HCT116 (cell line): ENCODE results near the gene CACNG6.

Experiments used
- EGR1 ChIP-seq: IDR thresholded peaks from 2 replicates; pipeline ENCODE4 v1.6.1; 2012; ENCODE audit warnings: low read depth
- EZH2 ChIP-seq: fragments of 200-600 bp; sonication (generic); IDR thresholded peaks from 2 replicates; pipeline ENCODE4 v1.6.1; 2017; ENCODE audit warnings: antibody characterized with exemption, mixed run types
- EZH2phosphoT487 ChIP-seq: fragments of 200-600 bp; IDR thresholded peaks from 2 replicates; pipeline ENCODE4 v1.6.1; 2018; ENCODE audit warnings: antibody characterized with exemption, borderline replicate concordance
- JUND ChIP-seq: IDR thresholded peaks from 2 replicates; pipeline ENCODE4 v1.6.1; 2012
- POLR2A ChIP-seq: IDR thresholded peaks from 2 replicates; pipeline ENCODE4 v1.7.0; 2011; ENCODE audit warnings: borderline replicate concordance; ENCODE audit not compliant: insufficient read depth, insufficient read length; ENCODE audit errors: extremely low read depth
- POLR2AphosphoS5 ChIP-seq: IDR thresholded peaks from 2 replicates; pipeline ENCODE4 v1.6.1; 2011; ENCODE audit warnings: mild to moderate bottlenecking, low read depth, low read length, moderate library complexity
- RAD21 ChIP-seq: IDR thresholded peaks from 2 replicates; pipeline ENCODE4 v1.6.1; 2012; ENCODE audit warnings: low read depth, mild to moderate bottlenecking
- SIN3A ChIP-seq: IDR thresholded peaks from 2 replicates; pipeline ENCODE4 v1.6.1; 2012; ENCODE audit warnings: low read depth
- SRF ChIP-seq: IDR thresholded peaks from 2 replicates; pipeline ENCODE4 v1.6.1; 2012; ENCODE audit warnings: low read depth
- TF ChIP-seq, protein P1 (sequence below): IDR thresholded peaks from 2 replicates; pipeline ENCODE4 v1.6.1; 2012; ENCODE audit warnings: low read depth
- TF ChIP-seq, protein P2 (sequence below), 3 experiments: fragments of 200-600 bp in 1 of 3; sonication (generic) in 1 of 3; IDR thresholded peaks in 2 of 3; conservative IDR thresholded peaks in 1 of 3; 2 replicates each; pipeline ENCODE4 v1.5.1; 2012 to 2017; ENCODE audit warnings: low read depth in 2 of 3, low read length in 2 of 3, antibody characterized with exemption in 1 of 3, borderline replicate concordance in 1 of 3, control low read depth in 1 of 3, mild to moderate bottlenecking in 1 of 3, mixed read lengths in 1 of 3, mixed run types in 1 of 3, moderate library complexity in 1 of 3; ENCODE audit not compliant: insufficient read depth in 1 of 3
- TF ChIP-seq, protein P3 (sequence below): IDR thresholded peaks from 2 replicates; pipeline ENCODE4 v1.6.1; 2012
- TF ChIP-seq, protein P4 (sequence below): IDR thresholded peaks from 2 replicates; pipeline ENCODE4 v1.6.1; 2011; ENCODE audit warnings: mild to moderate bottlenecking, low read length, moderate library complexity; ENCODE audit not compliant: insufficient replicate concordance; ENCODE audit errors: extremely low read depth
- TF ChIP-seq, protein P5 (sequence below): IDR thresholded peaks from 2 replicates; pipeline ENCODE4 v1.6.1; 2012

DNA sequence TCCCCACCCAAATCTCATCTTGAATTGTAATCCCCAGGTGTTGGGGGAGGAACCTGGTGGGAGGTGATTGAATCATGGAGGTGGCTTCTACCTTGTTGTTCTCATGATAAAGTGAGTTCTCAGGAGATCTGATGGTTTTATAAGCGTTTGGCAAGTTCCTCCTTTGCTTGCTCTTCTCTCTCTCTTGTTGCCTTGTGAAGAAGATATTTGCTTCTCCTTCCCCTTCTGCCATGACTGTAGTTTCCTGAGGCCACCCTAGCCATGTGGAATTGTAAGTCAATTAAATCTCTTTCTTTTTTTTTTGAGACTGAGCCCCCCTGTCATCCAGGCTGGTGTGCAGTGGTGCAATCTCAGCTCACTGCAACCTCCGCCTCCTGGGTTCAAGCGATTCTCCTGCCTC is 37.9 kb downstream of the CACNG6 start:
- TF ChIP-seq POLR2AphosphoS5 (no peak), POLR2A (no peak), SRF (no peak), SIN3A (no peak), EZH2phosphoT487 (no peak), EZH2 (no peak), EGR1 (no peak), RAD21 (no peak), JUND (no peak)
- TF ChIP-seq, protein P1, sequence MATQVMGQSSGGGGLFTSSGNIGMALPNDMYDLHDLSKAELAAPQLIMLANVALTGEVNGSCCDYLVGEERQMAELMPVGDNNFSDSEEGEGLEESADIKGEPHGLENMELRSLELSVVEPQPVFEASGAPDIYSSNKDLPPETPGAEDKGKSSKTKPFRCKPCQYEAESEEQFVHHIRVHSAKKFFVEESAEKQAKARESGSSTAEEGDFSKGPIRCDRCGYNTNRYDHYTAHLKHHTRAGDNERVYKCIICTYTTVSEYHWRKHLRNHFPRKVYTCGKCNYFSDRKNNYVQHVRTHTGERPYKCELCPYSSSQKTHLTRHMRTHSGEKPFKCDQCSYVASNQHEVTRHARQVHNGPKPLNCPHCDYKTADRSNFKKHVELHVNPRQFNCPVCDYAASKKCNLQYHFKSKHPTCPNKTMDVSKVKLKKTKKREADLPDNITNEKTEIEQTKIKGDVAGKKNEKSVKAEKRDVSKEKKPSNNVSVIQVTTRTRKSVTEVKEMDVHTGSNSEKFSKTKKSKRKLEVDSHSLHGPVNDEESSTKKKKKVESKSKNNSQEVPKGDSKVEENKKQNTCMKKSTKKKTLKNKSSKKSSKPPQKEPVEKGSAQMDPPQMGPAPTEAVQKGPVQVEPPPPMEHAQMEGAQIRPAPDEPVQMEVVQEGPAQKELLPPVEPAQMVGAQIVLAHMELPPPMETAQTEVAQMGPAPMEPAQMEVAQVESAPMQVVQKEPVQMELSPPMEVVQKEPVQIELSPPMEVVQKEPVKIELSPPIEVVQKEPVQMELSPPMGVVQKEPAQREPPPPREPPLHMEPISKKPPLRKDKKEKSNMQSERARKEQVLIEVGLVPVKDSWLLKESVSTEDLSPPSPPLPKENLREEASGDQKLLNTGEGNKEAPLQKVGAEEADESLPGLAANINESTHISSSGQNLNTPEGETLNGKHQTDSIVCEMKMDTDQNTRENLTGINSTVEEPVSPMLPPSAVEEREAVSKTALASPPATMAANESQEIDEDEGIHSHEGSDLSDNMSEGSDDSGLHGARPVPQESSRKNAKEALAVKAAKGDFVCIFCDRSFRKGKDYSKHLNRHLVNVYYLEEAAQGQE, result no peak
- TF ChIP-seq, protein P2, sequence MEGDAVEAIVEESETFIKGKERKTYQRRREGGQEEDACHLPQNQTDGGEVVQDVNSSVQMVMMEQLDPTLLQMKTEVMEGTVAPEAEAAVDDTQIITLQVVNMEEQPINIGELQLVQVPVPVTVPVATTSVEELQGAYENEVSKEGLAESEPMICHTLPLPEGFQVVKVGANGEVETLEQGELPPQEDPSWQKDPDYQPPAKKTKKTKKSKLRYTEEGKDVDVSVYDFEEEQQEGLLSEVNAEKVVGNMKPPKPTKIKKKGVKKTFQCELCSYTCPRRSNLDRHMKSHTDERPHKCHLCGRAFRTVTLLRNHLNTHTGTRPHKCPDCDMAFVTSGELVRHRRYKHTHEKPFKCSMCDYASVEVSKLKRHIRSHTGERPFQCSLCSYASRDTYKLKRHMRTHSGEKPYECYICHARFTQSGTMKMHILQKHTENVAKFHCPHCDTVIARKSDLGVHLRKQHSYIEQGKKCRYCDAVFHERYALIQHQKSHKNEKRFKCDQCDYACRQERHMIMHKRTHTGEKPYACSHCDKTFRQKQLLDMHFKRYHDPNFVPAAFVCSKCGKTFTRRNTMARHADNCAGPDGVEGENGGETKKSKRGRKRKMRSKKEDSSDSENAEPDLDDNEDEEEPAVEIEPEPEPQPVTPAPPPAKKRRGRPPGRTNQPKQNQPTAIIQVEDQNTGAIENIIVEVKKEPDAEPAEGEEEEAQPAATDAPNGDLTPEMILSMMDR (IDR thresholded peaks at IDR 0.05 in 2 of 3, conservative IDR thresholded peaks at IDR 0.05 in 1 of 3; ENCODE audit: borderline replicate concordance in 1 of 3, insufficient read depth in 1 of 3, low read depth in 2 of 3, low read length in 2 of 3), result no peak
- TF ChIP-seq, protein P3, sequence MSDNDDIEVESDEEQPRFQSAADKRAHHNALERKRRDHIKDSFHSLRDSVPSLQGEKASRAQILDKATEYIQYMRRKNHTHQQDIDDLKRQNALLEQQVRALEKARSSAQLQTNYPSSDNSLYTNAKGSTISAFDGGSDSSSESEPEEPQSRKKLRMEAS, result no peak
- TF ChIP-seq, protein P4, sequence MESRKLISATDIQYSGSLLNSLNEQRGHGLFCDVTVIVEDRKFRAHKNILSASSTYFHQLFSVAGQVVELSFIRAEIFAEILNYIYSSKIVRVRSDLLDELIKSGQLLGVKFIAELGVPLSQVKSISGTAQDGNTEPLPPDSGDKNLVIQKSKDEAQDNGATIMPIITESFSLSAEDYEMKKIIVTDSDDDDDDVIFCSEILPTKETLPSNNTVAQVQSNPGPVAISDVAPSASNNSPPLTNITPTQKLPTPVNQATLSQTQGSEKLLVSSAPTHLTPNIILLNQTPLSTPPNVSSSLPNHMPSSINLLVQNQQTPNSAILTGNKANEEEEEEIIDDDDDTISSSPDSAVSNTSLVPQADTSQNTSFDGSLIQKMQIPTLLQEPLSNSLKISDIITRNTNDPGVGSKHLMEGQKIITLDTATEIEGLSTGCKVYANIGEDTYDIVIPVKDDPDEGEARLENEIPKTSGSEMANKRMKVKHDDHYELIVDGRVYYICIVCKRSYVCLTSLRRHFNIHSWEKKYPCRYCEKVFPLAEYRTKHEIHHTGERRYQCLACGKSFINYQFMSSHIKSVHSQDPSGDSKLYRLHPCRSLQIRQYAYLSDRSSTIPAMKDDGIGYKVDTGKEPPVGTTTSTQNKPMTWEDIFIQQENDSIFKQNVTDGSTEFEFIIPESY, result no peak
- TF ChIP-seq, protein P5, sequence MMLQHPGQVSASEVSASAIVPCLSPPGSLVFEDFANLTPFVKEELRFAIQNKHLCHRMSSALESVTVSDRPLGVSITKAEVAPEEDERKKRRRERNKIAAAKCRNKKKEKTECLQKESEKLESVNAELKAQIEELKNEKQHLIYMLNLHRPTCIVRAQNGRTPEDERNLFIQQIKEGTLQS, result no peak
